Measurements from ENCODE around the gene CRMP1. TPM values are rescaled to one million over a fixed set of nuclear protein-coding genes. Genes with fewer than 3 reads are reported as not detected.

CRMP1 gene
- total RNA-seq, 3 donors from 2014 or later = 0.44 to 1.6 (median 1.3) TPM

- Histone ChIP-seq H3K27ac (no peak overlapping the region), H3K4me3 (no peak overlapping the region), H3K36me3 (no peaks in the 10 kb centered on the region), H3K4me1 (no peaks in the 10 kb centered on the region), H3K9me3 (no peaks in the 10 kb centered on the region), H3K27me3 (no peaks in the 10 kb centered on the region)
- no peak for DNase-seq (ENCODE audit: low spot score in 2 of 2)
- no peak for TF ChIP-seq POLR2A (IDR thresholded peaks at IDR 0.05)
- TF ChIP-seq POLR2AphosphoS5 (IDR thresholded peaks at IDR 0.05) = no peak
- TF ChIP-seq CTCF (IDR thresholded peaks at IDR 0.05) = no peak
- intact Hi-C loops (cut with DNase I; ENCODE audit: low total_unique reads) = no loop called here
Measured at GRCh38 chr4:5790546-5790857, 102.4 kb downstream of the CRMP1 start.

DNA sequence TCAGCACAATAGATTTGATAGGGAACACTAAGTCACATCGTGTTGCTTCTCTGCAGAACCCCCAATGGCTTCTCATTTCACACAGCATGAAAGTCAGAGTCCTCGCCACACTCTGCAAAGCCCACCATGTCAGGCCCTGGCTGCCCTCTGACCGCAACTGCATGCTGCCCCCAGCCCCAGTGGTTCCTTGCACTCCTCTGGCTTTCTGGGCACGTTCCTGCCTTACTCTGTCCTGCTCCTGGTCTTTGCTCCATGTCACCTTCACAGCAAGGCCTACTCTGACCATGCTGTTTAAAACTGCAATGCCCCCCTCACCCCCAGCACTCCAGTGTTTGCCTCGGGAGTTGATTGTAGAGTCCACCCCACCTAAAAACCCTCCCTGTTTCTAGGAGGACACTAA is 103.7 kb downstream of the CRMP1 start:
- Histone ChIP-seq H3K36me3 (no peaks in the 10 kb centered on the region), H3K27me3 (no peaks in the 10 kb centered on the region), H3K4me3 (no peak overlapping the region), H3K4me1 (no peaks in the 10 kb centered on the region), H3K27ac (no peak overlapping the region), H3K9me3 (no peaks in the 10 kb centered on the region)
- DNase-seq (ENCODE audit: low spot score in 2 of 2) = no peak
- no peak for TF ChIP-seq POLR2AphosphoS5 (IDR thresholded peaks at IDR 0.05)
- TF ChIP-seq POLR2A (IDR thresholded peaks at IDR 0.05) = no peak
- no peak for TF ChIP-seq CTCF (IDR thresholded peaks at IDR 0.05)
- intact Hi-C loops (cut with DNase I; ENCODE audit: low total_unique reads) = no loop called here

- no peak overlapping the region for H3K27ac ChIP-seq
- TF ChIP-seq CTCF (IDR thresholded peaks at IDR 0.05) = no peak
- TF ChIP-seq POLR2AphosphoS5 (IDR thresholded peaks at IDR 0.05) = no peak
- no peak for TF ChIP-seq POLR2A (IDR thresholded peaks at IDR 0.05)
- H3K4me3 ChIP-seq = no peak overlapping the region
- no peaks in the 10 kb centered on the region for H3K27me3 ChIP-seq
- H3K9me3 ChIP-seq = no peaks in the 10 kb centered on the region
- no peaks in the 10 kb centered on the region for H3K4me1 ChIP-seq
- intact Hi-C loops (cut with DNase I; ENCODE audit: low total_unique reads) = no loop called here
- DNase-seq (ENCODE audit: low spot score in 2 of 2) = no peak
- H3K36me3 ChIP-seq = no peaks in the 10 kb centered on the region
Measured at GRCh38 chr4:5788144-5788543, 104.7 kb downstream of the CRMP1 start.

GRCh38 chr4:5787311-5787710 is 105.6 kb downstream of the CRMP1 start:
- H3K27ac ChIP-seq = no peak overlapping the region
- no peaks in the 10 kb centered on the region for H3K27me3 ChIP-seq
- TF ChIP-seq POLR2AphosphoS5 (IDR thresholded peaks at IDR 0.05) (no peak), CTCF (IDR thresholded peaks at IDR 0.05) (no peak), POLR2A (IDR thresholded peaks at IDR 0.05) (no peak)
- H3K36me3 ChIP-seq = no peaks in the 10 kb centered on the region
- intact Hi-C loops (cut with DNase I; ENCODE audit: low total_unique reads) = no loop called here
- DNase-seq (ENCODE audit: low spot score in 2 of 2) = no peak
- no peaks in the 10 kb centered on the region for H3K4me1 ChIP-seq
- H3K4me3 ChIP-seq = no peak overlapping the region
- H3K9me3 ChIP-seq = no peaks in the 10 kb centered on the region

GRCh38 chr4:5785806-5786680 is 106.8 kb downstream of the CRMP1 start:
- no peaks in the 10 kb centered on the region for H3K4me1 ChIP-seq
- no peak overlapping the region for H3K4me3 ChIP-seq
- H3K27ac ChIP-seq = no peak overlapping the region
- H3K9me3 ChIP-seq = no peaks in the 10 kb centered on the region
- intact Hi-C loops (cut with DNase I; ENCODE audit: low total_unique reads) = no loop called here
- H3K27me3 ChIP-seq = no peaks in the 10 kb centered on the region
- TF ChIP-seq POLR2AphosphoS5 (IDR thresholded peaks at IDR 0.05) (no peak), CTCF (IDR thresholded peaks at IDR 0.05) (no peak), POLR2A (IDR thresholded peaks at IDR 0.05) (no peak)
- no peaks in the 10 kb centered on the region for H3K36me3 ChIP-seq
- DNase-seq (ENCODE audit: low spot score in 2 of 2) = no peak

Measured in breast epithelium (tissue), 4 donors.